ENCODE data around the gene CARNS1.

The CARNS1 gene

DNA sequence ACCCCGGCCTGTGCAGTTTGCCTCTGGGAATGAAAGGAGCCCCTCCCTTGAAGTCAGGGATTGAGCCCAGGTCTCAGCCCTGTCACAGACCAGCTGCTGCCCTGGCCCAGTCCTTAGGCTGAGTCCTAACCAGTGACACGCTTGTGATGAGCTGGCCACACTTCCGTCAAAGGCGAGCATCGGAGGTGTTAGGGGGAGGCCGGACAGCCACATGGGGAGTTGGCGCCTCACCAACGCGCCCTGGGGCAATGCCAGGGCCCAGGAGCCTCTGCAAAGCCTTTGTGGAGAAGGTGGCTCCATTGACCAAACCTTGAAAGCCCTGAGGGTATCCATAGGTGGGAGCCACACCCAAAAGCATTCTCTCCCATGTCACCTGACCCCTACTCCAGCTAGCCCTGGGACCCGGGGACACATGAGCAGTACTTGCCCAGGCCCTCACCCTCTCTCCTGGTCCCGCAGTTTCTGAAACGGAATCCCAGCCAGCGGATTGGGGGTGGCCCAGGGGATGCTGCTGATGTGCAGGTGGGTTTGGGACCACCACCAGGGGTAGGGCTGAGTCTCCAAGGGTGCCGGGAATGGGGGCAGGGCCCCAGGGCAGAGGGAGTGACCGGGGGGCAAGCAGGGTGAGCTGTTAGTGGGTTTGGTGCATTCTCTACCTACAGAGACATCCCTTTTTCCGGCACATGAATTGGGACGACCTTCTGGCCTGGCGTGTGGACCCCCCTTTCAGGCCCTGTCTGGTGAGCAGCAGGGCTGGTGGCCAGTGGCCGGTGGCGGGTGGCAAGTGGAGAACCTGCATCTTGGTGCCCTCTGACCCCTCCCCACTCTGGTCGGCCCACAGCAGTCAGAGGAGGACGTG is 18.3 kb downstream of the CARNS1 start:
- no peaks in the 10 kb centered on the region for H3K27me3 ChIP-seq (replicated peaks in 2 of 5; ENCODE audit: control insufficient read depth in 4 of 5, insufficient read depth in 5 of 5, low read length in 4 of 5)
- 89% methylated on average over 14 of the region's 22 CpGs for WGBS (ENCODE audit: insufficient coverage)
- no peak overlapping the region for H3K4me3 ChIP-seq (ENCODE audit: control insufficient read depth in 1 of 7, extremely low read depth in 1 of 7, insufficient read depth in 4 of 7, low read depth in 2 of 7, low read length in 6 of 7)
- H3K27ac ChIP-seq (ENCODE audit: insufficient read depth in 1 of 2, low read depth in 1 of 2, low read length in 2 of 2, poor library complexity in 1 of 2, severe bottlenecking in 2 of 2), result peak overlapping the region in 1 of 2 experiments; percentile 70
- ChIA-PET CTCF (interaction anchor here (1.0 kb wide), 1 partner anchor 25 kb away, joined by 3 read pairs; no protein-coding TSS in a partner anchor), POLR2A (interaction anchor here (0.5 kb wide), 1 partner anchor 28 kb away, joined by 3 read pairs; no protein-coding TSS in a partner anchor)
- H3K36me3 ChIP-seq (ENCODE audit: control insufficient read depth in 4 of 4, insufficient read depth in 4 of 4, low read length in 3 of 4), result peaks cover 2 to 65% (median 35%) of the 10 kb centered on the region in 4 experiments
- DNase-seq, result no peak
- H3K9me3 ChIP-seq (ENCODE audit: control extremely low read depth in 1 of 5, control insufficient read depth in 4 of 5, insufficient read depth in 2 of 5, low read depth in 1 of 5, low read length in 4 of 5), result no peaks in the 10 kb centered on the region
- peaks cover 3 to 65% (median 61%) of the 10 kb centered on the region in 4 experiments for H3K4me1 ChIP-seq (ENCODE audit: control extremely low read depth in 1 of 4, control insufficient read depth in 4 of 4, insufficient read depth in 4 of 4, low read length in 3 of 4)

DNA sequence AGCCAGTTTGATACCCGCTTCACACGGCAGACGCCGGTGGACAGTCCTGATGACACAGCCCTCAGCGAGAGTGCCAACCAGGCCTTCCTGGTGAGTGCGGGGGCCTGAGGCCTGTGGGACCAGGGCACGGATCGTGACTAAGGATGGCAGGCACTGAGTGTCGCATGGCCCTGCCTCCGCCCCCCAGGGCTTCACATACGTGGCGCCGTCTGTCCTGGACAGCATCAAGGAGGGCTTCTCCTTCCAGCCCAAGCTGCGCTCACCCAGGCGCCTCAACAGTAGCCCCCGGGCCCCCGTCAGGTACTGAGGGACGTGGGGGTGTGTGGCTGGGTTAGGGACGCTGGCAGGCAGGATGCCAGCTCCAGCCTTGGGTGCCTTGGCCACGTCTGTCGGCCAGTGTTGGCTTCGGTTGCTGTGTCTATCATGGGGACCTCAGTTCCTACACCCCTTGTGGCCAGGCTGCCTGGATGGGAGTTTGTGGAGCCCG is 19.0 kb downstream of the CARNS1 start:
- Histone ChIP-seq H3K27ac (ENCODE audit: insufficient read depth in 1 of 2, low read depth in 1 of 2, low read length in 2 of 2, poor library complexity in 1 of 2, severe bottlenecking in 2 of 2) (peak overlapping the region in 1 of 2 experiments; percentile 70), H3K4me3 (ENCODE audit: control insufficient read depth in 1 of 7, extremely low read depth in 1 of 7, insufficient read depth in 4 of 7, low read depth in 2 of 7, low read length in 6 of 7) (peak overlapping the region in 1 of 7 experiments; percentile 20), H3K36me3 (ENCODE audit: control insufficient read depth in 4 of 4, insufficient read depth in 4 of 4, low read length in 3 of 4) (peaks cover 2 to 63% (median 35%) of the 10 kb centered on the region in 4 experiments), H3K9me3 (ENCODE audit: control extremely low read depth in 1 of 5, control insufficient read depth in 4 of 5, insufficient read depth in 2 of 5, low read depth in 1 of 5, low read length in 4 of 5) (no peaks in the 10 kb centered on the region), H3K27me3 (replicated peaks in 2 of 5; ENCODE audit: control insufficient read depth in 4 of 5, insufficient read depth in 5 of 5, low read length in 4 of 5) (no peaks in the 10 kb centered on the region), H3K4me1 (ENCODE audit: control extremely low read depth in 1 of 4, control insufficient read depth in 4 of 4, insufficient read depth in 4 of 4, low read length in 3 of 4) (peaks cover 1 to 65% (median 61%) of the 10 kb centered on the region in 4 experiments)
- no peak for DNase-seq
- whole genome bisulfite sequencing (ENCODE audit: insufficient coverage), result 91% methylated on average over 19 of the region's 23 CpGs
- ChIA-PET CTCF (no interaction called here), POLR2A (interaction anchor here (1.0 kb wide), 1 partner anchor 34 kb away, joined by 3 read pairs; no protein-coding TSS in a partner anchor)

DNA sequence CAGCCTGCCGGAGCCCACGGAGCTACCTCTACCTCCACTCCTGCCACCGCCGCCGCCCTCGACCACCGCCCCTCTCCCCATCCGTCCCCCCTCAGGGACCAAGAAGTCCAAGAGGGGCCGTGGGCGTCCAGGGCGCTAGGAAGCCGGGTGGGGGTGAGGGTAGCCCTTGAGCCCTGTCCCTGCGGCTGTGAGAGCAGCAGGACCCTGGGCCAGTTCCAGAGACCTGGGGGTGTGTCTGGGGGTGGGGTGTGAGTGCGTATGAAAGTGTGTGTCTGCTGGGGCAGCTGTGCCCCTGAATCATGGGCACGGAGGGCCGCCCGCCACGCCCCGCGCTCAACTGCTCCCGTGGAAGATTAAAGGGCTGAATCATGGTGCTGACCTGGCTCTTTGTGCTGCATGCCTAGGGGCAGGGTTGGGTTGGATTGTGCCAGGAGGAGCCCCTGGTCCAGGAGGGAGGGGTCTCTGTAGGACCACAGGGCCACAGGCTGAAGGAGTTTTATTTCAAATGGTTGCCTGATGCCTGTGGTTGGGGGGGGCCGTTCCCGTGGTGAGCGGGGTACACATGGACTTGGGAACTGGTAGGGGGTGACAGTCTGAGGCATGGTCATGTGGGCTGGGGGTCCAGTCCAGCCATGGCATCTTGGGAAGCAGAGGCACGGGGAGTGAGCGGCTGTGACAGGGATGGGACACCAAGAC is 19.7 kb downstream of the CARNS1 start:
- CTCF ChIA-PET, result no interaction called here
- peaks cover 1 to 71% (median 66%) of the 10 kb centered on the region in 4 experiments for H3K4me1 ChIP-seq (ENCODE audit: control extremely low read depth in 1 of 4, control insufficient read depth in 4 of 4, insufficient read depth in 4 of 4, low read length in 3 of 4)
- DNase-seq, result no peak
- H3K36me3 ChIP-seq (ENCODE audit: control insufficient read depth in 4 of 4, insufficient read depth in 4 of 4, low read length in 3 of 4), result peaks cover 2 to 67% (median 35%) of the 10 kb centered on the region in 4 experiments
- 82% methylated on average over 17 of the region's 26 CpGs for WGBS (ENCODE audit: insufficient coverage)
- H3K27me3 ChIP-seq (replicated peaks in 2 of 5; ENCODE audit: control insufficient read depth in 4 of 5, insufficient read depth in 5 of 5, low read length in 4 of 5), result no peaks in the 10 kb centered on the region
- peak overlapping the region; percentile 25 to 70 for H3K27ac ChIP-seq (ENCODE audit: insufficient read depth in 1 of 2, low read depth in 1 of 2, low read length in 2 of 2, poor library complexity in 1 of 2, severe bottlenecking in 2 of 2)
- peak overlapping the region in 3 of 7 experiments; percentile 6 to 89 (median 20) for H3K4me3 ChIP-seq (ENCODE audit: control insufficient read depth in 1 of 7, extremely low read depth in 1 of 7, insufficient read depth in 4 of 7, low read depth in 2 of 7, low read length in 6 of 7)
- POLR2A ChIA-PET, result interaction anchor here (1.0 to 1.4 kb wide), 2 partner anchors 31 to 33 kb away, joined by 3 read pairs; partner anchors contain the start of gene TBC1D10C
- no peaks in the 10 kb centered on the region for H3K9me3 ChIP-seq (ENCODE audit: control extremely low read depth in 1 of 5, control insufficient read depth in 4 of 5, insufficient read depth in 2 of 5, low read depth in 1 of 5, low read length in 4 of 5)

DNA sequence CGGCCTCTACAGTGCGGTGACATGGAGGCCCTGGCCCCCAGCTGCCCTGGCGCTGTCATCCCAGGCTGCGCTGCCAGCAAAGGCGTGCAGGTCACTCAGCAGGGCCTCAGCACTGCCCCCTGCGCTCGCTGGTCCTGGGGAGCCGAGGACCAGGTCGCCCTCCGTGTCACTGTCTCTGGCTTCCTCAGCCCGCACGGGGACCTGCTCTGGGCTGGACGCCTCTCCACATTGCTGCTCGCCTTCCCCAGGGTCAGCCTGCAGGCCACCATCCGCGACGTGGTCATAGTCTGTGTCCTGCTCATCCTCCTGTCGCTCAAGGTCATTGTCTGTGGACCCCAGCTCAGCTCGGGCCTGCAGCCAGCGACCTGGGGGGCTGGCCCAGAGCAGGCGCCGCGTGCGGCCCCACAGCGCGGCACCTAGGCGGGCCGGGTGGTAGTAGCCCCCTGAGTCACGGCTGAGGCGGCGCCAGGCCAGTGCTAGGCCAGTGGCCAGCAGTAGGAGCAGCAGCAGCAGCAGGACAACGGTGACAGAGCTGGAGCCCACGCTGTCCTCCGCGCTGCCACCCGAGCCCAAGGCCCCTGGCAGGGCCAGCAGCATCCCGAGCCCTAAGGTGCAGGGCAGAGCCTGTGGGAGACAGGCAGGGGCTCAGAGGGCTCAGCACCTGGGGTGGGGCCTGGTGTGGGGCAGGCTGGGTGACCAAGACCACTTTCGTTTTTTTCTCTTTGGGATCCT is 20.4 kb downstream of the CARNS1 start:
- Histone ChIP-seq H3K27ac (ENCODE audit: insufficient read depth in 1 of 2, low read depth in 1 of 2, low read length in 2 of 2, poor library complexity in 1 of 2, severe bottlenecking in 2 of 2) (peak overlapping the region; percentile 25 to 70), H3K4me1 (ENCODE audit: control extremely low read depth in 1 of 4, control insufficient read depth in 4 of 4, insufficient read depth in 4 of 4, low read length in 3 of 4) (peaks cover 1 to 78% (median 72%) of the 10 kb centered on the region in 4 experiments), H3K9me3 (ENCODE audit: control extremely low read depth in 1 of 5, control insufficient read depth in 4 of 5, insufficient read depth in 2 of 5, low read depth in 1 of 5, low read length in 4 of 5) (no peaks in the 10 kb centered on the region), H3K27me3 (replicated peaks in 2 of 5; ENCODE audit: control insufficient read depth in 4 of 5, insufficient read depth in 5 of 5, low read length in 4 of 5) (no peaks in the 10 kb centered on the region), H3K36me3 (ENCODE audit: control insufficient read depth in 4 of 4, insufficient read depth in 4 of 4, low read length in 3 of 4) (peaks cover 2 to 71% (median 33%) of the 10 kb centered on the region in 4 experiments), H3K4me3 (ENCODE audit: control insufficient read depth in 1 of 7, extremely low read depth in 1 of 7, insufficient read depth in 4 of 7, low read depth in 2 of 7, low read length in 6 of 7) (peak overlapping the region in 6 of 7 experiments; percentile 28 to 89 (median 78))
- CTCF ChIA-PET, result interaction anchor here (1.3 to 2.7 kb wide), 4 partner anchors 33 to 71 kb away, joined by 3 to 19 read pairs (median 10); partner anchors contain the start of genes PPP1CA, TBC1D10C and TMEM134
- DNase-seq, result no peak
- POLR2A ChIA-PET, result interaction anchor here (0.6 to 2.2 kb wide), 6 partner anchors 8 to 85 kb away, joined by 3 to 10 read pairs (median 4); partner anchors contain the start of genes PPP1CA, RPS6KB2 and TBC1D10C
- 91% methylated on average over 38 of the region's 38 CpGs for WGBS (ENCODE audit: insufficient coverage)

DNA sequence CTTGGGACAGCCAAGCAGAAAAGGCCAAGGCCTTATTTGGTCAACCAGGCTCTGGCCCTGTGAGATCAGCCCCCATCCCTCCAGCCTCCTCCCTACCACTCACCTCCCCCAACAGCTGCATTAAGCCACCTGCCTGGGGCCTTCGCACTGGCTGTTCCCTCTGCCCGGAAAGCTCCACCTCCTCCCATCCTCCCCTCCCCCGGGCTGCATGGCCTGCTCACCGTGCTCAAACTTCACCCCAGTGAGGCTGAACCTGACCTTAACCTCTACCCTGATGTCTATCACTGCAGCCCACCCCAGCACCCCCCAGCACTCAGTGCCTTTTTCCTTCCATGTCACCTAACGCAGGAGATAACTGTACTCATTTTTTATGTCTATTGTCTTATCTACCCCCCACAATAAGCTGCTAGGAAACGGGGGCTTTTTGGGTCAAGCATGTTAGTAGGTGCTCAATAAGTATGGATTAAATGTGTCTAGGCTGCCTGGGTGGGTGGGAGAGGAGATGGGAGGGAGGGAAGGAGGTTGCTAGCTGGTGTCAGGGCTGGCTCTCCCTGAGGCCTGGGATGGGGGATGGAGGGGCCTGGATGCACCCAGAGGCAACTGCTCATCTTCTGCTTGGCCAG is 21.1 kb downstream of the CARNS1 start:
- 0% methylated on average over 4 of the region's 6 CpGs for WGBS (ENCODE audit: insufficient coverage)
- Histone ChIP-seq H3K27ac (ENCODE audit: insufficient read depth in 1 of 2, low read depth in 1 of 2, low read length in 2 of 2, poor library complexity in 1 of 2, severe bottlenecking in 2 of 2) (peak overlapping the region; percentile 25 to 70), H3K36me3 (ENCODE audit: control insufficient read depth in 4 of 4, insufficient read depth in 4 of 4, low read length in 3 of 4) (peaks cover 2 to 70% (median 30%) of the 10 kb centered on the region in 4 experiments), H3K9me3 (ENCODE audit: control extremely low read depth in 1 of 5, control insufficient read depth in 4 of 5, insufficient read depth in 2 of 5, low read depth in 1 of 5, low read length in 4 of 5) (no peaks in the 10 kb centered on the region), H3K4me3 (ENCODE audit: control insufficient read depth in 1 of 7, extremely low read depth in 1 of 7, insufficient read depth in 4 of 7, low read depth in 2 of 7, low read length in 6 of 7) (peak overlapping the region in 6 of 7 experiments; percentile 15 to 89 (median 78)), H3K4me1 (ENCODE audit: control extremely low read depth in 1 of 4, control insufficient read depth in 4 of 4, insufficient read depth in 4 of 4, low read length in 3 of 4) (peaks cover 1 to 82% (median 75%) of the 10 kb centered on the region in 4 experiments), H3K27me3 (replicated peaks in 2 of 5; ENCODE audit: control insufficient read depth in 4 of 5, insufficient read depth in 5 of 5, low read length in 4 of 5) (no peaks in the 10 kb centered on the region)
- CTCF ChIA-PET, result interaction anchor here (1.3 to 2.7 kb wide), 5 partner anchors 16 to 70 kb away, joined by 3 to 19 read pairs (median 8); partner anchors contain the start of genes PPP1CA, TBC1D10C and TMEM134
- POLR2A ChIA-PET, result interaction anchor here (0.6 to 2.2 kb wide), 10 partner anchors 9 to 84 kb away, joined by 3 to 10 read pairs (median 3); partner anchors contain the start of genes PPP1CA, RPS6KB2 and TBC1D10C
- peak in 1 of 3 donors; percentile 45 for DNase-seq

All from common myeloid progenitor, CD34-positive (primary cell).